Testis (tissue), 3 donors: Measurements from ENCODE around the gene LRP1B. TPM values are rescaled to one million over a fixed set of nuclear protein-coding genes. Genes with fewer than 3 reads are reported as not detected.

Source experiments
- DNase-seq: peaks from one replicate; pipeline ENCODE4 v3.0.0-alpha.2; 2019
- H3K27ac ChIP-seq, 2 donors: fragments of 200-600 bp; sonication (generic); one replicate each; pipeline ENCODE4 v1.5.1; 2019
- H3K27me3 ChIP-seq: fragments of 200-600 bp; sonication (generic); one replicate; pipeline ENCODE4 v1.5.1; 2019
- H3K36me3 ChIP-seq: fragments of 200-600 bp; sonication (generic); one replicate; pipeline ENCODE4 v1.5.1; 2017; ENCODE audit warnings: low read depth; ENCODE audit errors: missing control alignments
- H3K4me1 ChIP-seq: fragments of 200-600 bp; sonication (generic); one replicate; pipeline ENCODE4 v1.5.1; 2019
- H3K4me3 ChIP-seq, 2 donors: fragments of 200-600 bp; sonication (generic); one replicate each; pipeline ENCODE4 v1.5.1; 2017 to 2019
- H3K9me3 ChIP-seq: fragments of 200-600 bp; sonication (generic); one replicate; pipeline ENCODE4 v1.5.1; 2017
- POLR2A ChIP-seq: fragments of 450-650 bp; IDR thresholded peaks from one replicate; pipeline ENCODE4 v1.6.1; 2017; ENCODE audit warnings: antibody characterized with exemption, mild to moderate bottlenecking, moderate library complexity
- WGBS, 2 donors: methylation state at CpG; one replicate each; pipeline ENCODE4 v1.1.5; 2018; 5-methylcytosine and 5-hydroxymethylcytosine counted together
- intact Hi-C: fragments of 100-400 bp; cut with DNase I; formaldehyde crosslinking; loops from one replicate; pipeline ENCODE4 v1.15.1; 2023; ENCODE audit warnings: low total_unique reads
- polyA plus RNA-seq: library from polyadenylated mRNA; stranded (reverse); fragments of 350-450 nt; fragmentation: Illumina TruSeq; extraction: RNeasy Lipid Tissue Mini Kit (QIAGEN cat#74804); gene quantifications from one replicate; pipeline ENCODE4 v1.2.3, GENCODE V29; 2014; ENCODE audit warnings: low read depth, low replicate concordance; ENCODE audit not compliant: insufficient read depth
- total RNA-seq, 2 donors: library from RNA; depleted of rRNA; stranded (reverse); fragments of >200 nt; gene quantifications; one replicate each; pipeline ENCODE4 v1.2.3, GENCODE V29; 2016
- TF ChIP-seq, protein P1 (sequence below), 3 experiments: fragments of 450-650 bp in 2 of 3; fragments of 200-600 bp in 1 of 3; sonication (generic) in 1 of 3; IDR thresholded peaks; one replicate each; pipeline ENCODE4 v1.5.1; 2016 to 2019; ENCODE audit warnings: antibody characterized with exemption in 3 of 3, mild to moderate bottlenecking in 2 of 3, moderate library complexity in 1 of 3

Gene LRP1B
- total and polyA plus RNA-seq, 3 donors from 2014 or later, result 0.79 to 1.9 (median 0.84) TPM

GRCh38 chr2:141941210-141941714 is 189.6 kb downstream of the LRP1B start:
- intact Hi-C loops, result no loop called here
- 75 to 81% methylated on average over 1 of the region's 1 CpG for WGBS, 2 donors
- no peak for DNase-seq

GRCh38 chr2:141940709-141941108 is 190.1 kb downstream of the LRP1B start:
- Histone ChIP-seq H3K27ac (no peak overlapping the region), H3K27me3 (no peaks in the 10 kb centered on the region), H3K9me3 (no peaks in the 10 kb centered on the region), H3K36me3 (no peaks in the 10 kb centered on the region), H3K4me1 (no peaks in the 10 kb centered on the region), H3K4me3 (no peak overlapping the region)
- intact Hi-C loops, result no loop called here
- TF ChIP-seq POLR2A, result no peak
- TF ChIP-seq, protein P1, sequence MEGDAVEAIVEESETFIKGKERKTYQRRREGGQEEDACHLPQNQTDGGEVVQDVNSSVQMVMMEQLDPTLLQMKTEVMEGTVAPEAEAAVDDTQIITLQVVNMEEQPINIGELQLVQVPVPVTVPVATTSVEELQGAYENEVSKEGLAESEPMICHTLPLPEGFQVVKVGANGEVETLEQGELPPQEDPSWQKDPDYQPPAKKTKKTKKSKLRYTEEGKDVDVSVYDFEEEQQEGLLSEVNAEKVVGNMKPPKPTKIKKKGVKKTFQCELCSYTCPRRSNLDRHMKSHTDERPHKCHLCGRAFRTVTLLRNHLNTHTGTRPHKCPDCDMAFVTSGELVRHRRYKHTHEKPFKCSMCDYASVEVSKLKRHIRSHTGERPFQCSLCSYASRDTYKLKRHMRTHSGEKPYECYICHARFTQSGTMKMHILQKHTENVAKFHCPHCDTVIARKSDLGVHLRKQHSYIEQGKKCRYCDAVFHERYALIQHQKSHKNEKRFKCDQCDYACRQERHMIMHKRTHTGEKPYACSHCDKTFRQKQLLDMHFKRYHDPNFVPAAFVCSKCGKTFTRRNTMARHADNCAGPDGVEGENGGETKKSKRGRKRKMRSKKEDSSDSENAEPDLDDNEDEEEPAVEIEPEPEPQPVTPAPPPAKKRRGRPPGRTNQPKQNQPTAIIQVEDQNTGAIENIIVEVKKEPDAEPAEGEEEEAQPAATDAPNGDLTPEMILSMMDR (IDR thresholded peaks at IDR 0.05), result no peak
- no peak for DNase-seq
- 53 to 68% methylated on average over 1 of the region's 1 CpG for WGBS, 2 donors

More at GRCh38 chr2:141941210-141941714, 189.6 kb downstream of the LRP1B start:
- Histone ChIP-seq H3K4me3 (no peak overlapping the region), H3K27me3 (no peaks in the 10 kb centered on the region), H3K4me1 (no peaks in the 10 kb centered on the region), H3K36me3 (no peaks in the 10 kb centered on the region), H3K9me3 (no peaks in the 10 kb centered on the region), H3K27ac (no peak overlapping the region)
- no peak for TF ChIP-seq POLR2A
- TF ChIP-seq, protein P1 (IDR thresholded peaks at IDR 0.05), result no peak

DNA sequence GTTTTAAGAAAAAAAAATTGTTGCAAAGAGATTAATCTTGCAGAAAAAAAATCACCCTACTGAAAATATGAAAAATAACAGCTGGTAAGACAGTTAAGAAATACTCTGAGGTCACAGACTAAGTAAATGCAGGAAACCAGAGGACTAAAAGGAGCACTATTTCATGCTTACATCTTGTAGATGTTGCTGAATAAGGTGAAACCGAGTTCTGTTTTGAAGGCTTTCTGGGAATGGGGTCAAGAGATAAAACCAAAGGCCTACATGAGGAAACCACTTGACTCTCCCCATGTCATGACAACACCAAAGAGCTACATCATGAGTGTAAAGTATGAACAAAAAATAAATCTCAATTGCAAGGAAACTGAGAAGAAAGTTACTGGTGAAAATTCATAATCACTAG is 197.6 kb downstream of the LRP1B start:
- H3K36me3 ChIP-seq, result no peaks in the 10 kb centered on the region
- H3K27me3 ChIP-seq, result no peaks in the 10 kb centered on the region
- DNase-seq, result no peak
- TF ChIP-seq, protein P1 (IDR thresholded peaks at IDR 0.05), result no peak
- no peak for TF ChIP-seq POLR2A
- WGBS, 2 donors, result 71 to 73% methylated on average over 1 of the region's 1 CpG
- H3K9me3 ChIP-seq, result no peaks in the 10 kb centered on the region
- H3K4me3 ChIP-seq, result no peak overlapping the region
- intact Hi-C loops, result no loop called here
- no peak overlapping the region for H3K27ac ChIP-seq
- H3K4me1 ChIP-seq, result no peaks in the 10 kb centered on the region

DNA sequence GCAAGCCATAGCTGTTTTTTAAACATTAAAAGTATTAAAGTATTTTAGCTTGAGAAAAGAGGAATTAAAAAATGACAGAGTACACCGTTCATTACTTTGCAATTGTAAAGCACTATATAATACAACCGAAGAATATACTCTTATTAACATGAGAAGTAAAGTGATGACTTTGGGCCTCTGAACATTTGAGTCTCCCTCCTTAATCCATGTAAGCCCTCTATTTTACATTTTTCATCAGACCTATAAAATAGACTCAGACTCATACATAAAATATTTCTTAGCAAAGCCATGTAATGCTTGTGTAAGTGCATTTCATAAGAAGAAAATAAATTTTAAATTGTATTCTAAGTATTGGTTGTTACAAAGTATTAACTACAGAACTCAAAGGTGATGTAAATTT is 198.6 kb downstream of the LRP1B start:
- no peak for DNase-seq
- intact Hi-C loops, result no loop called here
- 87 to 90% methylated on average over 2 of the region's 2 CpGs for WGBS, 2 donors

DNA sequence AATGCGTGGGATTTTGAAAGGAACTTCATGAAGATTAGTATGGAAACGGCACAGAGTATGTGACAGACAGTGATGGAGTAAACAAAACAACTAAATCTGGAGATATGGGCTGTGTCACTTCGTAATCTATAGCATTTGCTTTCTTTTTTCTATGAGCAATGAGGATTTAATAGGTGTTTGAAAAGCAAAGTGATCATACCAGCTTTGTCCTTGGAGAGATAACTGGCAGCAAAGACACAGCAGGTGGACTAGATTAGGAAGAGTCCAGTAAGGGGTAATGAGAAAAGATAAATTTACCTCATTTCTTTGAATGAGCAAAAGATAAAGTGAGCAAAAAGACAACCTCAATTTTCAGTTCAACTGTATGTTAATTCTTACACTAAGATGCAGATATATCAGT is 199.0 kb downstream of the LRP1B start:
- Histone ChIP-seq H3K4me3 (no peak overlapping the region), H3K27ac (no peak overlapping the region), H3K4me1 (no peaks in the 10 kb centered on the region), H3K9me3 (no peaks in the 10 kb centered on the region), H3K27me3 (no peaks in the 10 kb centered on the region), H3K36me3 (no peaks in the 10 kb centered on the region)
- TF ChIP-seq, protein P1 (IDR thresholded peaks at IDR 0.05), result no peak
- TF ChIP-seq POLR2A, result no peak
- DNase-seq, result no peak
- WGBS, 2 donors, result 61 to 85% methylated on average over 3 of the region's 3 CpGs
- intact Hi-C loops, result no loop called here

More for the DNA sequence above, 198.6 kb downstream of the LRP1B start:
- Histone ChIP-seq H3K4me3 (no peak overlapping the region), H3K27me3 (no peaks in the 10 kb centered on the region), H3K4me1 (no peaks in the 10 kb centered on the region), H3K27ac (no peak overlapping the region), H3K36me3 (no peaks in the 10 kb centered on the region), H3K9me3 (no peaks in the 10 kb centered on the region)
- TF ChIP-seq, protein P1 (IDR thresholded peaks at IDR 0.05), result no peak
- no peak for TF ChIP-seq POLR2A
